HepG2 (cell line): ENCODE data around the gene FXR2. TPM values are rescaled to one million over a fixed set of nuclear protein-coding genes. Genes with fewer than 3 reads are reported as not detected.
A peak's percentile ranks its signal among the peaks of the same experiment; 100 is the strongest.

ENCODE experiments used
- E2F2 ChIP-seq: sonication (generic); formaldehyde crosslinking; IDR thresholded peaks from 2 replicates; pipeline ENCODE4 v1.4.0; 2020; ENCODE audit warnings: missing genetic modification reagents, borderline replicate concordance
- HMGA1 ChIP-seq: sonication (generic); formaldehyde crosslinking; conservative IDR thresholded peaks from 2 replicates; pipeline ENCODE4 v1.4.0; 2020; ENCODE audit warnings: missing genetic modification reagents
- HNF4G ChIP-seq, 2 experiments: sonication (generic) in 1 of 2; formaldehyde crosslinking in 1 of 2; IDR thresholded peaks; 2 replicates each; pipeline versions ENCODE4 v1.4.0 to v1.6.1; 2011 to 2020; ENCODE audit warnings: borderline replicate concordance in 2 of 2, low read depth in 2 of 2, mild to moderate bottlenecking in 2 of 2, low read length in 1 of 2, missing genetic modification reagents in 1 of 2, moderate library complexity in 1 of 2
- HOXA7 ChIP-seq: sonication (generic); formaldehyde crosslinking; IDR thresholded peaks from 2 replicates; pipeline ENCODE4 v1.8.1; 2022; ENCODE audit warnings: mild to moderate bottlenecking, missing genetic modification reagents, moderate library complexity
- NKX3-1 ChIP-seq: sonication (generic); formaldehyde crosslinking; IDR thresholded peaks from 2 replicates; pipeline ENCODE4 v1.5.0; 2020; ENCODE audit warnings: missing genetic modification reagents
- NRL ChIP-seq: sonication (generic); formaldehyde crosslinking; IDR thresholded peaks from 2 replicates; pipeline ENCODE4 v1.5.0; 2020; ENCODE audit warnings: missing genetic modification reagents, mild to moderate bottlenecking, moderate library complexity, borderline replicate concordance
- RXRA ChIP-seq: sonication (generic); formaldehyde crosslinking; IDR thresholded peaks from 2 replicates; pipeline ENCODE4 v1.5.1; 2020; ENCODE audit warnings: missing genetic modification reagents
- TEAD3 ChIP-seq: optimal IDR thresholded peaks from 2 replicates; pipeline ENCODE3; 2016; ENCODE audit warnings: borderline replicate concordance
- TEF ChIP-seq: sonication (generic); formaldehyde crosslinking; IDR thresholded peaks from 2 replicates; pipeline ENCODE4 v1.5.0; 2020; ENCODE audit warnings: missing genetic modification reagents
- ZBTB26 ChIP-seq: IDR thresholded peaks from 2 replicates; pipeline ENCODE4 v1.6.1; 2016; ENCODE audit warnings: missing compliant biosample characterization, missing genetic modification reagents, borderline replicate concordance
- ZNF263 ChIP-seq: sonication (generic); formaldehyde crosslinking; IDR thresholded peaks from 2 replicates; pipeline ENCODE4 v1.4.0; 2020; ENCODE audit warnings: missing genetic modification reagents
- ZNF276 ChIP-seq: sonication (generic); formaldehyde crosslinking; IDR thresholded peaks from 2 replicates; pipeline ENCODE4 v1.4.0; 2020; ENCODE audit warnings: mild to moderate bottlenecking, low read depth, missing genetic modification reagents
- ZNF350 ChIP-seq: sonication (generic); formaldehyde crosslinking; IDR thresholded peaks from 2 replicates; pipeline ENCODE4 v1.4.0; 2020; ENCODE audit warnings: mild to moderate bottlenecking, low read depth, missing genetic modification reagents, borderline replicate concordance
- ZNF354B ChIP-seq: sonication (generic); formaldehyde crosslinking; IDR thresholded peaks from 2 replicates; pipeline ENCODE4 v1.8.0; 2022; ENCODE audit warnings: mild to moderate bottlenecking, missing genetic modification reagents
- ZNF383 ChIP-seq: sonication (generic); formaldehyde crosslinking; IDR thresholded peaks from 2 replicates; pipeline ENCODE4 v1.4.0; 2020; ENCODE audit warnings: missing genetic modification reagents, mild to moderate bottlenecking, borderline replicate concordance
- ZNF547 ChIP-seq: sonication (generic); formaldehyde crosslinking; IDR thresholded peaks from 2 replicates; pipeline ENCODE4 v1.5.1; 2020; ENCODE audit warnings: mild to moderate bottlenecking, missing genetic modification reagents
- ZNF703 ChIP-seq: sonication (generic); formaldehyde crosslinking; IDR thresholded peaks from 2 replicates; pipeline ENCODE4 v1.5.1; 2020; ENCODE audit warnings: missing genetic modification reagents, mild to moderate bottlenecking, moderate library complexity, borderline replicate concordance
- ZNF747 ChIP-seq: sonication (generic); formaldehyde crosslinking; IDR thresholded peaks from 2 replicates; pipeline ENCODE4 v1.8.1; 2023; ENCODE audit warnings: missing genetic modification reagents, mild to moderate bottlenecking, borderline replicate concordance
- ZNF891 ChIP-seq: sonication (generic); formaldehyde crosslinking; IDR thresholded peaks from 2 replicates; pipeline ENCODE4 v1.5.0; 2020; ENCODE audit warnings: mild to moderate bottlenecking, missing genetic modification reagents
- ZUFSP ChIP-seq: sonication (generic); formaldehyde crosslinking; IDR thresholded peaks from 2 replicates; pipeline ENCODE4 v1.9.0; 2021; ENCODE audit warnings: missing genetic modification reagents, mild to moderate bottlenecking, borderline replicate concordance
- polyA plus RNA-seq, 8 experiments: library from polyadenylated mRNA; depleted of rRNA in 3 of 8; stranded (reverse) in 7 of 8; unstranded in 1 of 8; fragments of >200 nt; fragmentation: Illumina TruSeq in 4 of 8; extraction: Trizol in 4 of 8; gene quantifications; 2 replicates each; pipeline versions ENCODE4 v1.2.1 to v1.2.3, GENCODE V29; 2011 to 2016; ENCODE audit warnings: low read depth in 4 of 8, missing spikeins in 1 of 8, mixed read lengths in 1 of 8; ENCODE audit not compliant: insufficient read depth in 1 of 8
- total RNA-seq, 5 experiments: library from RNA; depleted of rRNA; stranded (reverse); fragments of >200 nt; fragmentation: Illumina TruSeq; extraction: Trizol; gene quantifications; 2 replicates each; pipeline ENCODE4 v1.2.3, GENCODE V29; 2016; ENCODE audit warnings: low read depth in 1 of 5

The FXR2 gene
- total and polyA plus RNA-seq, 2 of the 13 experiments (the other 11 are each of a cell fraction or from before 2014, with no cell fraction given): 20.9 to 24.4 TPM

- no peak for TF ChIP-seq ZUFSP (CRISPR knock-in tag)
- TF ChIP-seq ZNF383 (CRISPR knock-in tag): no peak
- peak; percentile 52 for TF ChIP-seq ZNF263
- TF ChIP-seq ZNF276 (CRISPR knock-in tag): no peak
- no peak for TF ChIP-seq E2F2 (CRISPR knock-in tag)
- peak; percentile 53; the same call in 1 of the 2 replicates for TF ChIP-seq RXRA (CRISPR knock-in tag)
- TF ChIP-seq ZNF703 (CRISPR knock-in tag): no peak
- no peak for TF ChIP-seq ZNF354B (CRISPR knock-in tag)
- peak; percentile 47; the same call in 1 of the 2 replicates for TF ChIP-seq NKX3-1 (CRISPR knock-in tag)
- no peak for TF ChIP-seq TEF (CRISPR knock-in tag)
- 0 out of 2 replicates have a peak, but pooled peaks have one; percentile 37 for TF ChIP-seq NRL (CRISPR knock-in tag)
- no peak for TF ChIP-seq HMGA1 (CRISPR knock-in tag)
- TF ChIP-seq ZBTB26 (CRISPR knock-in tag): no peak
- TF ChIP-seq HOXA7: no peak
- peak; percentile 73; the same call in 1 of the 2 replicates for TF ChIP-seq ZNF547 (CRISPR knock-in tag)
- peak; percentile 55 for TF ChIP-seq TEAD3 (CRISPR knock-in tag)
- TF ChIP-seq ZNF350 (CRISPR knock-in tag): peak; percentile 71; the same call in 1 of the 2 replicates
- TF ChIP-seq HNF4G (IDR thresholded peaks at IDR 0.05; ENCODE audit: borderline replicate concordance, low read depth, low read length): peak; percentile 15; the same call in 1 of the 2 replicates
- no peak; the same call in 1 of the 2 replicates for TF ChIP-seq HNF4G (CRISPR knock-in tag; IDR thresholded peaks at IDR 0.05; ENCODE audit: borderline replicate concordance, low read depth)
- TF ChIP-seq ZNF891 (CRISPR knock-in tag): peak; percentile 49; the same call in 1 of the 2 replicates
- no peak for TF ChIP-seq ZNF747 (CRISPR knock-in tag)
These were observed 35.5 kb downstream of the FXR2 start, which contains the start of gene CD68 (continued) for GRCh38 chr17:7579001-7579833.
